GM12878 (cell line): ENCODE measurements around the gene TMEM45B. TPM values are rescaled to one million over a fixed set of nuclear protein-coding genes. Genes with fewer than 3 reads are reported as not detected.

Source experiments
- ATAC-seq: fragments of 200-7000 bp; cut with Tn5 transposase; 3 replicates; pipeline ENCODE4 v1.9.1; 2020; ENCODE audit warnings: mild to moderate bottlenecking, moderate library complexity
- BruUV-seq: library from RNA; stranded (reverse); fragments of 400-500 nt; replicated peaks from 2 replicates; lab custom pipeline; 2021; lab: Mats Ljungman, UMichigan
- CTCF ChIA-PET: fragments of 300-600 bp; sonication (Branson Sonifier 250); formaldehyde crosslinking; extraction: SDS; loops from one replicate; lab custom pipeline; 2021; ENCODE audit warnings: inconsistent platforms; lab: Yijun Ruan, JAX
- POLR2A ChIA-PET: fragments of 350-600 bp; formaldehyde crosslinking; extraction: SDS; loops from one replicate; lab custom pipeline; 2021; ENCODE audit warnings: inconsistent platforms; lab: Charles Lee
- RAD21 ChIA-PET: fragments of 300-600 bp; sonication (Branson Sonifier 250); formaldehyde crosslinking; loops from one replicate; lab custom pipeline; 2023; ENCODE audit warnings: antibody characterized with exemption; ENCODE audit not compliant: unreplicated experiment; lab: Charles Lee
- SMC1A ChIA-PET: fragments of 300-600 bp; sonication (Branson Sonifier 250); formaldehyde crosslinking; loops from one replicate; lab custom pipeline; 2023; ENCODE audit not compliant: unreplicated experiment, uncharacterized antibody; lab: Charles Lee
- DNase-seq: peaks from one replicate; pipeline ENCODE4 v3.0.0-alpha.2; 2011; ENCODE audit warnings: low read depth, low spot score
- FAIRE-seq: peaks from 3 replicates; lab custom pipeline; 2011; peaks lifted over from hg19 to GRCh38; lab: Jason Lieb, UNC
- H2AFZ ChIP-seq: 2 replicates; pipeline ENCODE4 v1.6.0; 2011; ENCODE audit warnings: low read depth, low read length, control low read depth; ENCODE audit not compliant: control insufficient read depth
- H3K27ac ChIP-seq: 2 replicates; pipeline ENCODE4 v1.5.1; 2011; ENCODE audit warnings: control low read depth; ENCODE audit not compliant: control insufficient read depth, insufficient read depth
- H3K27me3 ChIP-seq, 2 experiments: replicated peaks in 1 of 2; 2 replicates each; pipeline versions ENCODE4 v1.6.0 to v1.6.1; 2011; ENCODE audit warnings: low read length in 1 of 2; ENCODE audit not compliant: control insufficient read depth in 2 of 2, insufficient read depth in 2 of 2
- H3K36me3 ChIP-seq, 2 experiments: 2 replicates each; pipeline ENCODE4 v1.5.1; 2011; ENCODE audit warnings: low read length in 1 of 2; ENCODE audit not compliant: control insufficient read depth in 2 of 2, insufficient read depth in 2 of 2
- H3K4me1 ChIP-seq: 2 replicates; pipeline ENCODE4 v1.6.1; 2011; ENCODE audit warnings: mild to moderate bottlenecking, low read length, moderate library complexity, mixed read lengths; ENCODE audit not compliant: control insufficient read depth, insufficient read depth
- H3K4me2 ChIP-seq: 2 replicates; pipeline ENCODE4 v1.6.0; 2011; ENCODE audit warnings: control low read depth; ENCODE audit not compliant: control insufficient read depth, insufficient read depth
- H3K4me3 ChIP-seq: fragments of 200-600 bp; sonication (generic); 2 replicates; pipeline ENCODE4 v1.5.1; 2016
- H3K79me2 ChIP-seq: 2 replicates; pipeline ENCODE4 v1.6.0; 2011; ENCODE audit warnings: low read length; ENCODE audit not compliant: control insufficient read depth, insufficient read depth
- H3K9ac ChIP-seq: 2 replicates; pipeline ENCODE4 v1.8.0; 2011; ENCODE audit warnings: low read length, control low read depth, mixed read lengths; ENCODE audit not compliant: control insufficient read depth, insufficient read depth
- H3K9me3 ChIP-seq: replicated peaks from 3 replicates; pipeline ENCODE4 v1.5.1; 2011; ENCODE audit warnings: mild to moderate bottlenecking, low read length; ENCODE audit not compliant: control insufficient read depth, insufficient read depth
- H4K20me1 ChIP-seq: 2 replicates; pipeline ENCODE4 v1.6.0; 2011; ENCODE audit not compliant: control insufficient read depth, insufficient read depth
- BMI1 ChIP-seq: fragments of 450-650 bp; IDR thresholded peaks from 2 replicates; pipeline ENCODE4 v1.6.1; 2016; ENCODE audit warnings: mild to moderate bottlenecking, moderate library complexity, borderline replicate concordance
- FOXK2 ChIP-seq: fragments of 450-650 bp; IDR thresholded peaks from 2 replicates; pipeline ENCODE4 v1.6.1; 2017; ENCODE audit warnings: mild to moderate bottlenecking, moderate library complexity
- KLF5 ChIP-seq: fragments of 450-650 bp; IDR thresholded peaks from 2 replicates; pipeline ENCODE4 v1.6.1; 2014; ENCODE audit warnings: mild to moderate bottlenecking; ENCODE audit not compliant: partially characterized antibody
- MYC ChIP-seq: IDR thresholded peaks from 2 replicates; pipeline ENCODE4 v1.6.1; 2011; ENCODE audit warnings: mild to moderate bottlenecking, low read length, moderate library complexity, inconsistent platforms; ENCODE audit not compliant: insufficient read depth, insufficient replicate concordance, insufficient read length, severe bottlenecking
- NFYB ChIP-seq: IDR thresholded peaks from 2 replicates; pipeline ENCODE4 v1.6.1; 2011; ENCODE audit warnings: low read depth, mild to moderate bottlenecking, low read length, improper control_type of control experiment, moderate library complexity; ENCODE audit not compliant: insufficient read depth
- RFX5 ChIP-seq: IDR thresholded peaks from 2 replicates; pipeline ENCODE4 v1.6.1; 2011; ENCODE audit warnings: low read depth, low read length, improper control_type of control experiment
- SPI1 ChIP-seq: IDR thresholded peaks from 2 replicates; pipeline ENCODE4 v1.6.1; 2011; ENCODE audit warnings: low read depth, mild to moderate bottlenecking, low read length, moderate library complexity, borderline replicate concordance; ENCODE audit not compliant: insufficient read depth
- STAT1 ChIP-seq: fragments of 450-650 bp; conservative IDR thresholded peaks from 2 replicates; pipeline ENCODE4 v1.6.1; 2014; ENCODE audit warnings: antibody characterized with exemption, mild to moderate bottlenecking
- TCF3 ChIP-seq: IDR thresholded peaks from 2 replicates; pipeline ENCODE4 v1.6.1; 2012; ENCODE audit warnings: low read depth, mild to moderate bottlenecking, low read length, borderline replicate concordance; ENCODE audit not compliant: insufficient read depth
- WGBS: methylation state at CpG from one replicate; pipeline ENCODE4 v1.1.6; 2016; ENCODE audit warnings: low lambda C conversion rate; ENCODE audit not compliant: insufficient replicate concordance, insufficient coverage; ENCODE audit errors: missing lambda C conversion rate; 5-methylcytosine and 5-hydroxymethylcytosine counted together
- in situ Hi-C: fragments of 300-500 bp; cut with MboI; formaldehyde crosslinking; loops from 9 replicates; pipeline ENCODE4 v1.14.3; 2018; ENCODE audit warnings: mixed read lengths
- intact Hi-C: fragments of 100-400 bp; cut with micrococcal nuclease; formaldehyde crosslinking; loops from one replicate; pipeline ENCODE4 v1.14.2; 2022; ENCODE audit not compliant: unreplicated experiment
- polyA plus RNA-seq, 11 experiments: library from polyadenylated mRNA; depleted of rRNA in 4 of 11; unstranded in 6 of 11; stranded (reverse) in 5 of 11; fragments of >200 nt; fragmentation: Nextera tagmentation in 4 of 11; fragmentation: Illumina TruSeq in 1 of 11; extraction: Ambion mirVana in 4 of 11; extraction: Trizol in 1 of 11; gene quantifications; 1 replicate in 1 of 11; 2 replicates in 10 of 11; pipeline versions ENCODE4 v1.2.1 to v1.2.3, GENCODE V29; 2011 to 2016; ENCODE audit warnings: inconsistent platforms in 2 of 11, missing spikeins in 2 of 11, low read depth in 1 of 11
- total RNA-seq, 4 experiments: library from RNA; depleted of rRNA in 3 of 4; stranded (reverse); fragments of >200 nt in 3 of 4; fragmentation: Illumina TruSeq in 1 of 4; extraction: Trizol in 1 of 4; gene quantifications; 2 replicates each; pipeline versions ENCODE4 v1.2.1 to v1.2.3, GENCODE V29; 2013 to 2021
- TF ChIP-seq, protein P1 (sequence below): IDR thresholded peaks from 2 replicates; pipeline ENCODE4 v1.6.1; 2012; ENCODE audit warnings: mild to moderate bottlenecking, low read depth, low read length
- TF ChIP-seq, protein P2 (sequence below): IDR thresholded peaks from 2 replicates; pipeline ENCODE4 v1.6.1; 2012; ENCODE audit warnings: low read depth, low read length, improper control_type of control experiment
- TF ChIP-seq, protein P3 (sequence below), 3 experiments: IDR thresholded peaks in 2 of 3; conservative IDR thresholded peaks in 1 of 3; 2 replicates each; pipeline ENCODE4 v1.5.1; 2011; ENCODE audit warnings: low read depth in 3 of 3, low read length in 3 of 3, mild to moderate bottlenecking in 3 of 3, control low read depth in 2 of 3, moderate library complexity in 2 of 3, inconsistent platforms in 1 of 3, mixed read lengths in 1 of 3; ENCODE audit not compliant: control insufficient read depth in 2 of 3, insufficient read depth in 1 of 3; ENCODE audit errors: extremely low read depth in 1 of 3
- TF ChIP-seq, protein P4 (sequence below): IDR thresholded peaks from 2 replicates; pipeline ENCODE4 v1.6.1; 2012; ENCODE audit warnings: low read depth, low read length, improper control_type of control experiment

The TMEM45B gene
- total and polyA plus RNA-seq, 10 of the 15 experiments (the other 5 are each of a cell fraction or from before 2014, with no cell fraction given): 0.05 to 0.13 TPM; not detected in 8

DNA sequence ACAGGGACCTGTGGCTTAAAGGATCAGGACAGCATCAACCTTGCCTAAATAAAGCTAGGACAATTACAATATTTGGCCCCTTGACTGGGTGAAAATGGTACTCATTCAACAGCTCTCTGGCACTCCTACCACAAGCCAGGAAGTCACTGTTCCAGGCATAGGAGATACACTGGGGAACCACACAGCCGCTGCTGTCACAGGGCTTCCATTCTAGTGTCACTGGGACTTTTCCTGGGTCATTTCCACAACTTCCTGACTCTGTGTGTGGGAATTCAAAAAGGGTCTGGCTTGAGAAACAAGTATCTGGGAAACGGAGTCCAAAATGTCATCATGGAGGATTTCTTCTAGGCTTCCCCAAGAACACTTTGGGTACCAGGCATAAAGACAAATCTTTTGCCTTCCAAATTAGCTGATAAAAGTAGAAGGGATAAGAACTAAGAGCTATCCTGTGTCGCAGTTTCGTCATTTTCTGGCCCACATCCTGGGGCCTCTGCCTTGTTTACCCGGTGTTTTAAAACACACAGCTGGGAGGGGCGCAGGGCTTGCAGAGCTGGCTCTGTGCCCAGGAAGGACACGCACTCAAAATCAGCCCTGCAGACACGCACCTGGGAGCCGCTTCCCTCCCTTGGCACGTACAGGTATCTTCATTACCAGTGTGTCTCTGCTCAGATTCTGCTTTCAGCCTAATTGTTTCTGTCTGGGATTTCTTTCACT, 38.0 kb downstream of the TMEM45B start:
- Histone ChIP-seq H3K4me1 (no peaks in the 10 kb centered on the region; the same call in 1 of the 2 replicates), H3K9ac (no peak overlapping the region), H3K27me3 (no peaks in the 10 kb centered on the region), H2AFZ (no peak overlapping the region), H4K20me1 (peaks cover 2% of the 10 kb centered on the region; the same call in 1 of the 2 replicates), H3K27ac (no peak overlapping the region), H3K36me3 (no peaks in the 10 kb centered on the region), H3K4me2 (no peak overlapping the region), H3K9me3 (no peaks in the 10 kb centered on the region), H3K4me3 (no peak overlapping the region), H3K79me2 (no peaks in the 10 kb centered on the region)
- ChIA-PET SMC1A (no interaction called here), CTCF (no interaction called here), POLR2A (no interaction called here), RAD21 (no interaction called here)
- intact Hi-C loops: no loop called here
- BruUV-seq: no TSS peak
- 53% methylated on average over 10 of the region's 10 CpGs for WGBS
- ATAC-seq (no peak), FAIRE-seq (no peak), DNase-seq (no peak)
- in situ Hi-C loops: no loop called here
- TF ChIP-seq, protein P1, sequence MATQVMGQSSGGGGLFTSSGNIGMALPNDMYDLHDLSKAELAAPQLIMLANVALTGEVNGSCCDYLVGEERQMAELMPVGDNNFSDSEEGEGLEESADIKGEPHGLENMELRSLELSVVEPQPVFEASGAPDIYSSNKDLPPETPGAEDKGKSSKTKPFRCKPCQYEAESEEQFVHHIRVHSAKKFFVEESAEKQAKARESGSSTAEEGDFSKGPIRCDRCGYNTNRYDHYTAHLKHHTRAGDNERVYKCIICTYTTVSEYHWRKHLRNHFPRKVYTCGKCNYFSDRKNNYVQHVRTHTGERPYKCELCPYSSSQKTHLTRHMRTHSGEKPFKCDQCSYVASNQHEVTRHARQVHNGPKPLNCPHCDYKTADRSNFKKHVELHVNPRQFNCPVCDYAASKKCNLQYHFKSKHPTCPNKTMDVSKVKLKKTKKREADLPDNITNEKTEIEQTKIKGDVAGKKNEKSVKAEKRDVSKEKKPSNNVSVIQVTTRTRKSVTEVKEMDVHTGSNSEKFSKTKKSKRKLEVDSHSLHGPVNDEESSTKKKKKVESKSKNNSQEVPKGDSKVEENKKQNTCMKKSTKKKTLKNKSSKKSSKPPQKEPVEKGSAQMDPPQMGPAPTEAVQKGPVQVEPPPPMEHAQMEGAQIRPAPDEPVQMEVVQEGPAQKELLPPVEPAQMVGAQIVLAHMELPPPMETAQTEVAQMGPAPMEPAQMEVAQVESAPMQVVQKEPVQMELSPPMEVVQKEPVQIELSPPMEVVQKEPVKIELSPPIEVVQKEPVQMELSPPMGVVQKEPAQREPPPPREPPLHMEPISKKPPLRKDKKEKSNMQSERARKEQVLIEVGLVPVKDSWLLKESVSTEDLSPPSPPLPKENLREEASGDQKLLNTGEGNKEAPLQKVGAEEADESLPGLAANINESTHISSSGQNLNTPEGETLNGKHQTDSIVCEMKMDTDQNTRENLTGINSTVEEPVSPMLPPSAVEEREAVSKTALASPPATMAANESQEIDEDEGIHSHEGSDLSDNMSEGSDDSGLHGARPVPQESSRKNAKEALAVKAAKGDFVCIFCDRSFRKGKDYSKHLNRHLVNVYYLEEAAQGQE: no peak
- TF ChIP-seq, protein P2, sequence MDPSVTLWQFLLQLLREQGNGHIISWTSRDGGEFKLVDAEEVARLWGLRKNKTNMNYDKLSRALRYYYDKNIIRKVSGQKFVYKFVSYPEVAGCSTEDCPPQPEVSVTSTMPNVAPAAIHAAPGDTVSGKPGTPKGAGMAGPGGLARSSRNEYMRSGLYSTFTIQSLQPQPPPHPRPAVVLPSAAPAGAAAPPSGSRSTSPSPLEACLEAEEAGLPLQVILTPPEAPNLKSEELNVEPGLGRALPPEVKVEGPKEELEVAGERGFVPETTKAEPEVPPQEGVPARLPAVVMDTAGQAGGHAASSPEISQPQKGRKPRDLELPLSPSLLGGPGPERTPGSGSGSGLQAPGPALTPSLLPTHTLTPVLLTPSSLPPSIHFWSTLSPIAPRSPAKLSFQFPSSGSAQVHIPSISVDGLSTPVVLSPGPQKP: no peak
- TF ChIP-seq RFX5: no peak
- TF ChIP-seq MYC: no peak
- no peak for TF ChIP-seq STAT1
- no peak for TF ChIP-seq BMI1
- TF ChIP-seq TCF3: no peak
- TF ChIP-seq, protein P3, sequence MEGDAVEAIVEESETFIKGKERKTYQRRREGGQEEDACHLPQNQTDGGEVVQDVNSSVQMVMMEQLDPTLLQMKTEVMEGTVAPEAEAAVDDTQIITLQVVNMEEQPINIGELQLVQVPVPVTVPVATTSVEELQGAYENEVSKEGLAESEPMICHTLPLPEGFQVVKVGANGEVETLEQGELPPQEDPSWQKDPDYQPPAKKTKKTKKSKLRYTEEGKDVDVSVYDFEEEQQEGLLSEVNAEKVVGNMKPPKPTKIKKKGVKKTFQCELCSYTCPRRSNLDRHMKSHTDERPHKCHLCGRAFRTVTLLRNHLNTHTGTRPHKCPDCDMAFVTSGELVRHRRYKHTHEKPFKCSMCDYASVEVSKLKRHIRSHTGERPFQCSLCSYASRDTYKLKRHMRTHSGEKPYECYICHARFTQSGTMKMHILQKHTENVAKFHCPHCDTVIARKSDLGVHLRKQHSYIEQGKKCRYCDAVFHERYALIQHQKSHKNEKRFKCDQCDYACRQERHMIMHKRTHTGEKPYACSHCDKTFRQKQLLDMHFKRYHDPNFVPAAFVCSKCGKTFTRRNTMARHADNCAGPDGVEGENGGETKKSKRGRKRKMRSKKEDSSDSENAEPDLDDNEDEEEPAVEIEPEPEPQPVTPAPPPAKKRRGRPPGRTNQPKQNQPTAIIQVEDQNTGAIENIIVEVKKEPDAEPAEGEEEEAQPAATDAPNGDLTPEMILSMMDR (IDR thresholded peaks at IDR 0.05 in 2 of 3, conservative IDR thresholded peaks at IDR 0.05 in 1 of 3; ENCODE audit: control insufficient read depth in 2 of 3, extremely low read depth in 1 of 3, insufficient read depth in 1 of 3, low read depth in 3 of 3, low read length in 3 of 3): no peak
- TF ChIP-seq FOXK2: no peak
- TF ChIP-seq, protein P4, sequence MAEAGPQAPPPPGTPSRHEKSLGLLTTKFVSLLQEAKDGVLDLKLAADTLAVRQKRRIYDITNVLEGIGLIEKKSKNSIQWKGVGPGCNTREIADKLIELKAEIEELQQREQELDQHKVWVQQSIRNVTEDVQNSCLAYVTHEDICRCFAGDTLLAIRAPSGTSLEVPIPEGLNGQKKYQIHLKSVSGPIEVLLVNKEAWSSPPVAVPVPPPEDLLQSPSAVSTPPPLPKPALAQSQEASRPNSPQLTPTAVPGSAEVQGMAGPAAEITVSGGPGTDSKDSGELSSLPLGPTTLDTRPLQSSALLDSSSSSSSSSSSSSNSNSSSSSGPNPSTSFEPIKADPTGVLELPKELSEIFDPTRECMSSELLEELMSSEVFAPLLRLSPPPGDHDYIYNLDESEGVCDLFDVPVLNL: no peak
- no peak for TF ChIP-seq KLF5
- TF ChIP-seq SPI1: no peak
- no peak for TF ChIP-seq NFYB
